PC-3 (cell line): Measurements from ENCODE around the gene UBN2.

Experiments
- EZH2 ChIP-seq: fragments of 300-600 bp; sonication (generic); IDR thresholded peaks from one replicate; pipeline ENCODE4 v1.6.1; 2017; ENCODE audit warnings: antibody characterized with exemption, mild to moderate bottlenecking, low read length; ENCODE audit not compliant: unreplicated experiment
- EZH2phosphoT487 ChIP-seq: fragments of 300-600 bp; sonication (generic); IDR thresholded peaks from 2 replicates; pipeline ENCODE4 v1.6.1; 2018; ENCODE audit warnings: mild to moderate bottlenecking, antibody characterized with exemption, low read length, borderline replicate concordance
- TF ChIP-seq, protein P1 (sequence below): fragments of 300-600 bp; sonication (generic); conservative IDR thresholded peaks from 2 replicates; pipeline ENCODE4 v1.5.1; 2017; ENCODE audit warnings: antibody characterized with exemption, low read depth, mild to moderate bottlenecking, low read length

- no peak for TF ChIP-seq EZH2
- TF ChIP-seq, protein P1, sequence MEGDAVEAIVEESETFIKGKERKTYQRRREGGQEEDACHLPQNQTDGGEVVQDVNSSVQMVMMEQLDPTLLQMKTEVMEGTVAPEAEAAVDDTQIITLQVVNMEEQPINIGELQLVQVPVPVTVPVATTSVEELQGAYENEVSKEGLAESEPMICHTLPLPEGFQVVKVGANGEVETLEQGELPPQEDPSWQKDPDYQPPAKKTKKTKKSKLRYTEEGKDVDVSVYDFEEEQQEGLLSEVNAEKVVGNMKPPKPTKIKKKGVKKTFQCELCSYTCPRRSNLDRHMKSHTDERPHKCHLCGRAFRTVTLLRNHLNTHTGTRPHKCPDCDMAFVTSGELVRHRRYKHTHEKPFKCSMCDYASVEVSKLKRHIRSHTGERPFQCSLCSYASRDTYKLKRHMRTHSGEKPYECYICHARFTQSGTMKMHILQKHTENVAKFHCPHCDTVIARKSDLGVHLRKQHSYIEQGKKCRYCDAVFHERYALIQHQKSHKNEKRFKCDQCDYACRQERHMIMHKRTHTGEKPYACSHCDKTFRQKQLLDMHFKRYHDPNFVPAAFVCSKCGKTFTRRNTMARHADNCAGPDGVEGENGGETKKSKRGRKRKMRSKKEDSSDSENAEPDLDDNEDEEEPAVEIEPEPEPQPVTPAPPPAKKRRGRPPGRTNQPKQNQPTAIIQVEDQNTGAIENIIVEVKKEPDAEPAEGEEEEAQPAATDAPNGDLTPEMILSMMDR: no peak
- no peak for TF ChIP-seq EZH2phosphoT487
Observed at GRCh38 chr7:139203992-139204391, 27.0 kb upstream of the UBN2 start.
